Tibial nerve (tissue), 4 donors: ENCODE measurements around the gene ZDHHC8.

Source experiments
- EP300 ChIP-seq, 2 donors: sonication (generic); formaldehyde crosslinking; IDR thresholded peaks; one replicate each; pipeline ENCODE4 v1.6.1; 2017; ENCODE audit warnings: antibody characterized with exemption in 2 of 2, mild to moderate bottlenecking in 1 of 2
- TF ChIP-seq, protein P1 (sequence below), 5 experiments: fragments of 200-600 bp in 3 of 5; fragments of 450-650 bp in 2 of 5; sonication (generic) in 3 of 5; IDR thresholded peaks; one replicate each; pipeline ENCODE4 v1.5.1; 2016 to 2019; ENCODE audit warnings: antibody characterized with exemption in 5 of 5, mild to moderate bottlenecking in 3 of 5, moderate library complexity in 2 of 5

DNA sequence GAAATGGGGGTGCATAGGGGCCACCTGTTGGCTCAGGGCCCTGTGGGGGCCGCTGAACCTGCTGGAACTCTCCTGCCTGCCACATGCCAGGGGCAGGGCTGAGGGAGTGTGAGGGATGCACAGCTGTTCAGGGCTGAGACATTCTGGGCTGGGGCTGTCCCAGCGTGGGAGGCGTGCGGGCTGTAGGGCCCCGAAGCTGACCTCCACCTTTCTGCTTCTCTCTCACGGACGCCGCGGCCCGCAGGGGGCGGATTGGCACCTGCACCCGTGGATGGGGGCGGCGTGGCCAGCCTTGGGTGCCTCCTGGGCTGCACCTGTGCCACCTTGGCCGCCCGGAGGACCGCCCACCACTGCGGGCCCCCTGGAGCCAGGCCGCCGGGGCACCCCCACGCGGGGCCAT, 15.2 kb downstream of the ZDHHC8 start:
- TF ChIP-seq, protein P1, sequence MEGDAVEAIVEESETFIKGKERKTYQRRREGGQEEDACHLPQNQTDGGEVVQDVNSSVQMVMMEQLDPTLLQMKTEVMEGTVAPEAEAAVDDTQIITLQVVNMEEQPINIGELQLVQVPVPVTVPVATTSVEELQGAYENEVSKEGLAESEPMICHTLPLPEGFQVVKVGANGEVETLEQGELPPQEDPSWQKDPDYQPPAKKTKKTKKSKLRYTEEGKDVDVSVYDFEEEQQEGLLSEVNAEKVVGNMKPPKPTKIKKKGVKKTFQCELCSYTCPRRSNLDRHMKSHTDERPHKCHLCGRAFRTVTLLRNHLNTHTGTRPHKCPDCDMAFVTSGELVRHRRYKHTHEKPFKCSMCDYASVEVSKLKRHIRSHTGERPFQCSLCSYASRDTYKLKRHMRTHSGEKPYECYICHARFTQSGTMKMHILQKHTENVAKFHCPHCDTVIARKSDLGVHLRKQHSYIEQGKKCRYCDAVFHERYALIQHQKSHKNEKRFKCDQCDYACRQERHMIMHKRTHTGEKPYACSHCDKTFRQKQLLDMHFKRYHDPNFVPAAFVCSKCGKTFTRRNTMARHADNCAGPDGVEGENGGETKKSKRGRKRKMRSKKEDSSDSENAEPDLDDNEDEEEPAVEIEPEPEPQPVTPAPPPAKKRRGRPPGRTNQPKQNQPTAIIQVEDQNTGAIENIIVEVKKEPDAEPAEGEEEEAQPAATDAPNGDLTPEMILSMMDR (IDR thresholded peaks at IDR 0.05), result no peak
- TF ChIP-seq EP300 (IDR thresholded peaks at IDR 0.05), result no peak
